Adipose tissue (tissue), 3 donors: ENCODE measurements around the gene PHRF1. TPM values are rescaled to one million over a fixed set of nuclear protein-coding genes. Genes with fewer than 3 reads are reported as not detected.

Source experiments
- H3K27ac ChIP-seq: one replicate; pipeline ENCODE4 v1.5.1; 2013; ENCODE audit warnings: low read depth, low read length
- WGBS, 3 donors: extraction: QIAGEN DNeasy Blood & Tissue Kit; methylation state at CpG; one replicate each; pipeline ENCODE4 v1.1.7; 2013; 5-methylcytosine and 5-hydroxymethylcytosine counted together
- polyA plus RNA-seq, 3 donors: library from polyadenylated mRNA; stranded (reverse); fragments of 200-250 nt; gene quantifications; one replicate each; pipeline ENCODE4 v1.2.3, GENCODE V29; 2013
- donor health status: healthy with polysubstance abuse.
- donor health status: Bipolar disorder and iron deficiency.
- donor health status: healthy.

PHRF1 gene, protein sequence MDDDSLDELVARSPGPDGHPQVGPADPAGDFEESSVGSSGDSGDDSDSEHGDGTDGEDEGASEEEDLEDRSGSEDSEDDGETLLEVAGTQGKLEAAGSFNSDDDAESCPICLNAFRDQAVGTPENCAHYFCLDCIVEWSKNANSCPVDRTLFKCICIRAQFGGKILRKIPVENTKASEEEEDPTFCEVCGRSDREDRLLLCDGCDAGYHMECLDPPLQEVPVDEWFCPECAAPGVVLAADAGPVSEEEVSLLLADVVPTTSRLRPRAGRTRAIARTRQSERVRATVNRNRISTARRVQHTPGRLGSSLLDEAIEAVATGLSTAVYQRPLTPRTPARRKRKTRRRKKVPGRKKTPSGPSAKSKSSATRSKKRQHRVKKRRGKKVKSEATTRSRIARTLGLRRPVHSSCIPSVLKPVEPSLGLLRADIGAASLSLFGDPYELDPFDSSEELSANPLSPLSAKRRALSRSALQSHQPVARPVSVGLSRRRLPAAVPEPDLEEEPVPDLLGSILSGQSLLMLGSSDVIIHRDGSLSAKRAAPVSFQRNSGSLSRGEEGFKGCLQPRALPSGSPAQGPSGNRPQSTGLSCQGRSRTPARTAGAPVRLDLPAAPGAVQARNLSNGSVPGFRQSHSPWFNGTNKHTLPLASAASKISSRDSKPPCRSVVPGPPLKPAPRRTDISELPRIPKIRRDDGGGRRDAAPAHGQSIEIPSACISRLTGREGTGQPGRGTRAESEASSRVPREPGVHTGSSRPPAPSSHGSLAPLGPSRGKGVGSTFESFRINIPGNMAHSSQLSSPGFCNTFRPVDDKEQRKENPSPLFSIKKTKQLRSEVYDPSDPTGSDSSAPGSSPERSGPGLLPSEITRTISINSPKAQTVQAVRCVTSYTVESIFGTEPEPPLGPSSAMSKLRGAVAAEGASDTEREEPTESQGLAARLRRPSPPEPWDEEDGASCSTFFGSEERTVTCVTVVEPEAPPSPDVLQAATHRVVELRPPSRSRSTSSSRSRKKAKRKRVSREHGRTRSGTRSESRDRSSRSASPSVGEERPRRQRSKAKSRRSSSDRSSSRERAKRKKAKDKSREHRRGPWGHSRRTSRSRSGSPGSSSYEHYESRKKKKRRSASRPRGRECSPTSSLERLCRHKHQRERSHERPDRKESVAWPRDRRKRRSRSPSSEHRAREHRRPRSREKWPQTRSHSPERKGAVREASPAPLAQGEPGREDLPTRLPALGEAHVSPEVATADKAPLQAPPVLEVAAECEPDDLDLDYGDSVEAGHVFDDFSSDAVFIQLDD (N-terminal part only)
- 10 to 100 TPM in 2 of 3 donors, 1 to 10 TPM in 1; 8.9 to 19.8 (median 16.0) TPM for polyA plus RNA-seq

DNA sequence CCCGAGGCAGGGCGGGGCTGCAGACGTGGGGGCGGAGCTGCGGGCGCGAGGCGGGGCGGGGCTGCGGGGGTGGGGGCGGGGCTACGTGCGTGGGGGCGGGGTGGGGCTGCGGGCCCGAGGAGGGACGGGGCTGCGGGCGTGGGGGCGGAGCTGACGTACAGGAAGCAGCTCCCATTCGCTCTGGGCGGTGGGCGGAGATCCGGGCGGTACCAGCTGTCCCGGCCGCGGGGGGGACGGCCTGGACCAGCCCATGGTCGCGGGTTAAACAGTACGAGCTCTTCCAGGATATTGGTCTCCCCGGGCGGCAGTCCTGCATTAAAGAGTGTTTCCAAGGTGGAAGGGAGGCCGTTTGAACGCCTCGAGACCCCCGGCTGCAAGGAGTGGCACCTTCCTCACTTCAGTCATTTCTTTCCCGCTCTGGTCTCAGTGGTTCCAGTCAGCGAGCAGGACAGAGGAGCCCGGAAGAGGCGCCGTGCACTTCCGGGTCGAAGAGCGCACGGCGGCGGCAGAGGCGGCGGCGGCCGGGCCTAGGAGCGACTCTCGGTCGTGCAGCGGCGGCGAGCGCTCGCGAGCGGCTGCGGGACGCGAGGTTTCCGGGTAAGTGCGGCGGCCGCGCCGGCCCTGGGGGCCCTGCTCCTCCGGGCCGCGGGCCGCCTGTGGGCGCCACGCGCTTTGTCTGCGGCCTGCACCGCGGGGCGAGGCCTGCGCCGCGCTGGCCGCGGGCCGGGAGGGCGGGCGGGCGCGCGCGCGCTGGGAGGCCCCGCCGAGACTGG lies at the start of gene PHRF1:
Gene PHRF1 (plus strand): TSS at position 475 of the 773 bp plus-strand sequence. CDS start 5,043 bp downstream, outside the sequence.
- 0 to 1% (median 1%) methylated on average over 62 to 97 of the region's 99 CpGs for WGBS, 3 donors
- peak within 1 kb of the TSS; percentile 74 for H3K27ac ChIP-seq

DNA sequence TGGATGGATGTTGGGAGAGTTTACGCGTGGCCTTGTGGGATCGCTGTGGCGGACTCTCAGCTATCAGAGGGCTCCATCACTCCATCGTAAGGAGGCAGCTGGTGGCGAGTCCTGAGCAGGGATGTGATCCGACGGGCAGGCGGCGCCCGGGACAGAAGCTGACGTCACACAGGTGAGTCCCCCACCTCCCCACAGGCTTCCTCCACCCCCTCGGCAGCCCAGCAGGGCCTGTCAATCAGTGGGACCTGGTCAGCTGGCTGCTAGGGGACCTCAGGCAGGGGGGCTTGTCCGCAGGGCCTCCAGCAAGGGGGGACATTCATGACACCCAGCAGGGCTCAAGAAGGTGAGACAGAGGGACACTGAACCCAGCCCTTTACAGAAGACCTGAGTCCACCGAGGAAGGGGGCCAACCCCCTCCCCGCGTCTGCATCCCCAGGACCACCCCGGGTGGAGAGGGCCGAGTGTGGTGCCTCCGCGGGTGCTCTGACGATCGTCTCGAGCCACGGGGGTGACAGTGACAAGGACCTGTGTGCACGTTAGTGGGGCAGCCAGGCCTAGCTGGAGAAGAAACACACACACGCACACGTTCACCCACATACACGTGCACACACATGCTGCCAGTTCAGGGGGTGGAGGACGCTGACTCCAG lies 48.0 kb upstream of the PHRF1 start:
- 81 to 87% (median 85%) methylated on average over 30 of the region's 30 CpGs for WGBS, 3 donors
- H3K27ac ChIP-seq, result no peak overlapping the region

DNA sequence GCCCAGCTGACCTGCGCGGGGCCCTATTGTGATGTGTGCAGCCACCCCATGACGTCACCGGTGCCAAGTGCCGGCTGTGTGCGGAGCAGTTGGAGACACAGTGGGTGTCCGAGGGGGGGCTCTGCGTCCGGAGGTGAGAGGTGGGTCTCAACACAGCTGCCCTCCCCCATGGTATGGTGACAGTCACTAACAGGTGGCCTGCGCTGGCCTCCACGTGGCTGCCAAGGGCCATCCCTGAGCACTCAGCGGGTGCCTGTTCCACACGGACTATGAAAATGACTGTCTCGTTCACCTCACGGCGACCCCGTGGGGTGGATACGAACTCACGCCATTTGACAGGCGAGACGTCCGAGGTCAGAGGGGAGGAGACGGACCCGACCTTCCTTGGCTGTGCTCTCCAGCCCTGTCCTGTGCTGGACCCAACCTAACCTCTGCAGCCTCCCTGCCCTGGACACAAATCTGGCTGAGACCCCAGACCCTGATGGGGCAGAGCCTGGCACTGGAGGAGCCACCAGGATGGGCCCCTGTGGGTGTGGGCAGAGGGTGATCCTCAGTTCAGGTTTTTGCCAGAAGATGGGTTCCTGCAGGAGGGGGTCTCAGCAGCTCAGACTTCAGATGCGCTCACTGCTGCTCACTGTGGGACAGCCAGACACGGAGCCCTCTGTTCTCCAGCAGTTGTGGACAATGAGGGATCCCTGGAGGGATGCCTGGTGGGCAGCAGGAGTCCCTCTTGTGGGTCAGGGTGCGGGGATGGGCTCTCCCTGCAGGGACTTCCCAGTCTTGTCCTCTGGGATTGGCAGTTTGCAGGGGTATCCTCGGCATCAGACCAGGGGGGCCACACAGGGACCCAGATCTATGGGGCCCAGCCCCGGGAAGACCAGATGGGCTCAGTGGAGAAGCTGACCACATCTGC lies 47.2 kb upstream of the PHRF1 start:
- 75 to 83% (median 76%) methylated on average over 28 to 29 of the region's 29 CpGs for WGBS, 3 donors
- no peak overlapping the region for H3K27ac ChIP-seq

DNA sequence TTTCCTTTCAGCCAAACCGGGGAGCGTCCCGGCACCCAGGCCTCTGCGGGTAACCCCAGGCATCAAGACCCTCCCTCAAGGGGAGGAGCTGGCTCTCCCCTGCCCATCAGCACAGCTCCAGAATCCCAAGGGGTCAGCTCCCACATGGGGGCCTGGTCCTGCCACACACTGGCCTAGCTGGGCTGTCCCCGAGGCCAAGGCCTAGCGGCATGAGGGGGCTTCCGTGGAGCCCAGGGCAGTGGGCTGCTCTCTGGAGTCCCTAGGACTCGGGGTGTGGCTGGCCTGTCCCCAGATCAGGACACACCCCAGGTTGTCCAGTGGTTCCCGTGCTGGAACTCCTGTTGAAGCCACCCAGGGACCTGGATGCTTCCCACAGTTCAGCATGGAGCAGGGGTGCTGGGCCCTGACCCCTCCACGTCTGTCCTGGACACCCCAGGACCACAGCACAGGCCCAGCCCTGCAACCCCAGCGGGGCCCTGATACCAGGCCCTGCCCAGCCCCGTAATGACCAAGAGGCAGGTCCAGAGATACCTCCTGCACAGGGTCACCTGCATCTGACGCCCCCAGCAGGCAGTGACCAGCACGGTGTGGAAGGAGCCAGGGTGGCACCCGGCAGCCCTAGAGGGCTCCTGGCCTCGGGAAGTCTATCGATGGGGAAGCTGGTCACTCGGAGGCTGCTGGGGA lies 46.4 kb upstream of the PHRF1 start:
- H3K27ac ChIP-seq, result no peak overlapping the region
- WGBS, 3 donors, result 82 to 86% (median 85%) methylated on average over 18 of the region's 18 CpGs

DNA sequence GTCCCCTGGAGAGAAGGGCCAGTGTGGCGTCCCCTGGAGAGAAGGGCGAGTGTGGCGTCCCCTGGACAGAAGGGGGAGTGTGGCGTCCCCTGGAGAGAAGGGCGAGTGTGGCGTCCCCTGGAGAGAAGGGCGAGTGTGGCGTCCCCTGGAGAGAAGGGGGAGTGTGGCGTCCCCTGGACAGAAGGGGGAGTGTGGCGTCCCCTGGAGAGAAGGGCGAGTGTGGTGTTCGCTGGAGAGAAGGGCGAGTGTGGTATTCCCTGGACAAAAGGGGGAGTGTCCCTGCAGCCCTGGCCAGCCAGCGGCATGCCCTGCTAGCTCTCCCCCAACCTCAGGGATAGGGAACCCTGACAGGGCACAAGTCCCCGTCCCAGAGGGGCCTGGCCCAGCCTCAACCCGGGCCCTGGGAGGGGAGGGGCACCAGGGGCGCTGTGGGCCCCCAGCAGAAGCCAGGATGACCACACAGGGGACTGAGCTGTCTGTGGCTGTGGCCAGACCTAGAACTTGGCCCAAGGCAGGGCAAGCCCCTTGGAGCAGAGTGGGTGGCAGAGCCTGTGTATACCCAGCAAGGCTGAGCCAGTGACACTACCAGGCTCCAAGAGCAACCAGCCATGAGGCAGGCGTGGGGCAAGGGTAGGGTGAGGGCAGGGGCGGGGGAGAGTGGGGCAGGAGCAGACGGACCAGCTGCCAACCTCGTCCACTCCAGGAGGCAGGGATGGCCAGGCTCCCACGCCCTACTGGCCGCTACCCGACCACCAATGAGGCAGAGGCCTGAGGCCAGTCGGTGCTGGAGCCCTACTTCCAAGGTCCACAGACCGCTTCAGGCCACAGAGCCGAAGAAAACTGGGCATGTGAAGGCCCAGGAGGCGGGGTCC lies 45.1 kb upstream of the PHRF1 start:
- H3K27ac ChIP-seq, result no peak overlapping the region
- 86 to 92% (median 90%) methylated on average over 26 to 28 of the region's 28 CpGs for WGBS, 3 donors

DNA sequence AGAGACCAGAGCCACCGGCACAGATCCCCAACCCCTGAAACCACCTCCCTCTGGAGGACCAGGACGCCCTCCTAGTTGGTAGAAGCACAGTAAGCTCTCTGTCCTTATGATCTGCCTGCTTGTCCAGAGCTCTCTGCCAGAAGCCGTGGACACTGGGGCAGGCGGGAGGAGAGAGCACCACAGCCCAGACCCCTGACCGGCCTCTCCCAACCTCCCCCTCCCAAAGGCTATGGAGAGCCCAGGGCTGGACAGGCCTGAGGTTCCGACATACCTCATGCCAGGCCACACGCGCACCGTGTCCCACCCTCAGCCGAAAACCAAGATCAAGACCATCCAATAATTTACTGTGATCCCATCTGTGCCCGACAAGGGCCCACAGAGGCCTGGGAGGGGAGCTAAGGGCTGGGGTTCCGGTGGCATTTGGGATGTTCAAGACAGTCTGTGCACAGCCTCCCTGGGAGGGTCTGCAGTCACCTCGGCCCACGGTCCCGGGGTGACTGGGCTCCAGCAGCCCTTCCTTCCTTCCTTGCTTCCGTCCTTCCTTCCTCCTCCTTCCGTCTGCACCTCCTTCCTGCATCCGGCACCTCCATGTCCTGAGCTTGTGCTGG lies 44.2 kb upstream of the PHRF1 start:
- no peak overlapping the region for H3K27ac ChIP-seq
- WGBS, 3 donors, result 77 to 88% (median 85%) methylated on average over 15 to 18 of the region's 18 CpGs

DNA sequence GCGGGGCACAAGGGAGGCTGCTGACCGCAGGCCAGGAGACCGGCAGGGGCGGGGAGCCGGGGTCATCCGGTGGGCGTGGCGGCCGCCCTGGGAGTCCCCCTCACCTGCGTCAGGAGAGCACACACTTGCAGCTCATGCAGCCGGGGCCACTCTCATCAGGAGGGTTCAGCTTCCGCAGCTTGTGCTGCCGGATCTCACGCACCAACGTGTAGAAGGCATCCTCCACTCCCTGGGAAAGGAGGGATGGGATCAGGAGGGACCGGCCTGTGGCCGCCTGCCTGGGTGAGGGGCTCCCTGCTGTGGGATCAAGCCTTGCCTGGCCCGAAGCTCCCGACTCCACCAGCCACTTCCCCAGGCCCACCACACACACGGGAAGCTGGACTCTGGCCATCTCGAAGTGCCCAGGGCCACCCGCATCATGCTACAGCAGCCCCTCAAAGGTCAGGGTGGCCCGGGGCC lies 43.7 kb upstream of the PHRF1 start:
- H3K27ac ChIP-seq, result no peak overlapping the region
- WGBS, 3 donors, result 78 to 94% (median 83%) methylated on average over 22 to 23 of the region's 23 CpGs

DNA sequence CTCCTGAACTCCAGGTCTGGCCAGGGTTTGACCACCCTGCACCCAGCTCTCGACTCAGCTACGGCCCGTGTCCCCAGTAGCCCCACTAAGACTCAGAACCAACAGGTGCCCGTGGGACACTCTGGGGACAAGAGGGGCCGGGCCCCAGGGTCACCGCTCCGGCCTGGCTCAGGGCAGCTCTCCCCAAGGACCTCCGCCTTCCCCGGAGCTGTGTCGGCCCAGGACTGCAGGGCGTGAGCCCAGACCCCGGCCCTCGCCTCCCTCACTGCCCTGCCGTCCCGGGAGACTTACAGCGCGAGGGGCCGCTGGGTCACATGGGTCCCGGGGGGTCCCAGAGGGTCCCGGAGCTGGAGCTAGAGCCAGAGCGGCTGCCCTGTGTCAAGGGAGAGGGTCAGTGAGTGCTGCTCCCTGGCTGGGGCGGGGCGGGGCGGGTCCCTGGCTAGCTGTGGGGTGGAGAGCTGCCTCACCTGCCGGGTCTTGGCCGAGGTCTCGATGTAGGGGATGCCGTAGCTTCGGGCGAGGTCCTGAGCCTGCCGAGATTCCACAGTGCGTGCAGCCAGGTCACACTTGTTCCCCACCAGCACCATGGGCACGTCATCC lies 43.2 kb upstream of the PHRF1 start:
- 93 to 94% (median 93%) methylated on average over 31 to 33 of the region's 33 CpGs for WGBS, 3 donors
- H3K27ac ChIP-seq, result no peak overlapping the region

DNA sequence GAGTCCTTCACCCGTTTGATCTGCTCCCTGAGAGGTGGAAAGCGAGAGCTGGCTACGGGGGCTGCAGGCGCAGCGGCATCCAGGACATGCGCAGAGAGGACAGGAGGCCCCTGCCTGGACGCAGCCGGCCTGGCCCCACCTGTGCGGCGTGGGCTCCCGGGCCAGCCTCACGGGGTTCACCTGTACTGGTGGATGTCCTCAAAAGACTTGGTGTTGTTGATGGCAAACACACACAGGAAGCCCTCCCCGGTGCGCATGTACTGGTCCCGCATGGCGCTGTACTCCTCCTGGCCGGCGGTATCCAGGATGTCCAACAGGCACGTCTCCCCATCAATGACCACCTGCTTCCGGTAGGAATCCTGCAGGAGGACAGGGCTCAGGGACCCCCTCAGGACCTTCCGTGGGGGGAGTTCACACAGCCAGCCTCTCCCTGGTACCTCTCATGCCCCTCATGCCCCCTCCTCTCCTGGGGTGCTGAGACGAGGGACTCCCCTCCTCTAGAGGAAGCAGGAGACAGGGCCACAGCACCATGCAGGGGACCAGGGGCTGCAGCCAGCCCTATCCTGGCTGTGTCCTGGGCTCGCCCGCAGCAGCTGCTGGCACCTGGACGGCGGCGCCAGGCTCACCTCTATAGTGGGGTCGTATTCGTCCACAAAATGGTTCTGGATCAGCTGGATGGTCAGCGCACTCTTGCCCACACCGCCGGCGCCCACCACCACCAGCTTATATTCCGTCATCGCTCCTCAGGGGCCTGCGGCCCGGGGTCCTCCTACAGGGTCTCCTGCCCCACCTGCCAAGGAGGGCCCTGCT lies 42.5 kb upstream of the PHRF1 start:
- WGBS, 3 donors, result 91 to 94% (median 94%) methylated on average over 30 to 37 of the region's 37 CpGs
- H3K27ac ChIP-seq, result no peak overlapping the region

DNA sequence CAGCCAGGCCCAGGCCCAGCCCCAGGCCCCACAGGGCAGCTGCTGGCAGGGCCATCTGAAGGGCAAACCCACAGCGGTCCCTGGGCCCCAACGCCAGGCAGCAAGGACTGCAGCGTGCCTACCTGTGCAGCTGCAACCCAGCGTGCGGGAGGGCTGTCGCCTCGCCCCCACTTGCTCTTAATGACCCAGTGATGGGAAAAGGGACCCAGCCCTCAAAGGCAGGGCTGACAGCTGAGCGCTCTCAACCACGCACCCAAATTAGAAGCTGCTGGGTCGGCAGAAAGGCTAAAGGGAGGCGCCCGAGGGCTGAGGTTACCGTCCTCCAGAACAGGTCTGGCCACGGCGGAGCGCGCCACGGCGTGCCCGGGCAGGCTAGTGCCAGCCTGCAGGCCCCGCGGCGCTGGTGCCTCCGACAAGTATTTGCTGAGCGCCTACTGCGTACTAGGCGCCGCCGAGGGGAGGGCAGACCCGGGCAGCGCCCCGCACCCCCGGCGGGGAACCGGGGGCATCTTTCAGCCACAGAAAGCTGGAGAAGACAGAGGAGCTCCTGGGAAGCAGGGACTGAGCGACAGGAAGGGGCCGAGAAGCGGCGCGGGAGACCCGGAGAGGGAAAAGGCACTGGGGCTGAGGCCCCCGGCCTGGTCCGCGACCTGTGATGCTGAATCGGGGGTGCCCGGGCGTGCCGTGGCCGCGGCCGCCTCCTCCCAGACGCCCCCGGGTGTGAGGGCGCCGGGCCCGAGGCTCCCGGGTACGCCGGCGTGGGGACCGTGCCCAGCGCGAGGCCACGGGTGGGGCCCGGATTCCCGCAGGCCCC lies 41.7 kb upstream of the PHRF1 start:
- no peak overlapping the region for H3K27ac ChIP-seq
- 9 to 12% (median 10%) methylated on average over 42 to 66 of the region's 66 CpGs for WGBS, 3 donors

DNA sequence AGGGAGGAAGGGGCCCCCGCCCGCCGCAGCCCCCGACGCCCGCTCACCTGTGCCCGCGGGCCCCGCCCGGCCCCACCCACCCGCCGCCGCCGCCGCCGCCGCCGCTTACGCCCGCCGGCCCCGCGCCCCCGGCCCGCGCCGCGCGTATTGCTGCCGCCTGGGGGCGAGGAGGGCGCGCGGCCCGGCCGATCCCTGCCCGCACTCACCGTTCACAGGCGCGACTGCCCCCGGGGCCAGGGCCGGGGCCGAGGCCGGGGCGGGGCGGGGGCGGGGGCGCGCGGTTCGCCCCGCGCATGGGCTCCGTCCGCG lies 41.1 kb upstream of the PHRF1 start:
- WGBS, 3 donors, result 0 to 1% methylated on average over 9 to 39 of the region's 56 CpGs; no CpG with 5 or more reads in 1 of the 3 donors
- no peak overlapping the region for H3K27ac ChIP-seq

DNA sequence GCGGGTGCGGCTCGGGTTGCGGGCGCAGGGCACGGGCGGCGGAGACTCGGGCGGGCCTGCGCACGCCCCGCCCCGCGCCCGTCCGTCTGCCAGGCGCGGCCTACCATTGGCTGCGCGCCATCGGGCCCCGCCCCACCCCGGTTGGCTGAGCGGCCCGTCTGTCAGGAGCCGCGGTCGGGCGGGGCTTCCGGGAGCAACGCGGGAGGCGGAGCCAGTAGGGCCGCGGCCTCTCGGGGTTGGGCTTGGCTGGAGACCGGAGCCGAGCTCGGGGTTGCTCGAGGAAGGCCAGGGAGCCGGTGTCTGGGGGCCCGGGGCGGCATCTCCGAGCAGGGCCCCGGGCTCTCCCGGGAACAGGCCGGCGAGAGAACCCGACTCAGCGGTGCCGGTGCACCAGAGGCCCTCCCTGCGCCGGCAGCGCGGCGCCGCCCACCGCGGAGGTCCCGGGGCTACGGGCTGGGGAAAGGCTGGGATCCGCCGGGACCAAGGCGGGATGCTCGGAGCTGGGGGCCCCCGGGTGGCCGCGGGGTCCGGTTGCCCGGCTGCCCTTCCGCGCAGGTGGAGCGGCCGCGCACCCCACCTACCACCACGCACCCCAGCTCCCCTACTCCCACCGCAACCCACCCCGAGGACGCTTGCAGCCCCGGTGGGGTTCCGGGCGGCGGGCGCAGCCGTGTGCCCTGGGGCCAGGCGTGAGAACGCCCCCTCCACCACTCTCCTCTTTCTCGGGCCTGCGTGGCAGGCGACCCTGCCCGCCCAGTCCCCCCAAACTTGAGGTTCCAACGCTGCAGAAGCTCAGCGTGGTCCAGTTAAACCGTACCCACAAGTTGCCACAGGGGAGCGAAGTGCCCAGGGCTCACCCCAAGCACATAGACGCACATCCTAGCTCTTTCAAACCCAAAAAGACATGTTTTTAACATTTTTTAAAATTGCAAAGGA lies 40.5 kb upstream of the PHRF1 start, which contains the start of gene HRAS:
Gene HRAS (minus strand): TSS at position 58 of the 936 bp plus-strand sequence.
- no peak within 1 kb of the TSS for H3K27ac ChIP-seq
- 2 to 3% (median 2%) methylated on average over 52 to 97 of the region's 97 CpGs for WGBS, 3 donors
